K562 (cell line): ENCODE results near the gene STPG4. TPM values are rescaled to one million over a fixed set of nuclear protein-coding genes. Genes with fewer than 3 reads are reported as not detected.

Source experiments
- ATAC-seq: fragments of 200-7000 bp; cut with Tn5 transposase; 3 replicates; pipeline ENCODE4 v1.9.1; 2020; ENCODE audit warnings: moderate library complexity
- BruUV-seq: library from RNA; stranded (reverse); fragments of 400-500 nt; replicated peaks from 2 replicates; lab custom pipeline; 2021; lab: Mats Ljungman, UMichigan
- CTCF ChIA-PET: fragments of 300-600 bp; formaldehyde crosslinking; extraction: SDS; loops from one replicate; lab custom pipeline; 2021; ENCODE audit warnings: low intra/inter-chr PET ratio; lab: Yijun Ruan, JAX
- POLR2A ChIA-PET: fragments of 300-600, 350-650 bp; sonication (Branson Sonifier 250); formaldehyde crosslinking; extraction: SDS; loops from one replicate; lab custom pipeline; 2021; ENCODE audit warnings: antibody characterized with exemption, inconsistent platforms; lab: Yijun Ruan, JAX
- DNase-seq, 4 experiments: peaks; one replicate each; pipeline versions ENCODE4 v3.0.0 to v3.0.0-alpha.2; 2011 to 2018; ENCODE audit warnings: low spot score in 3 of 4, mixed read lengths in 3 of 4; ENCODE audit errors: extremely low read depth in 1 of 4
- FAIRE-seq: peaks from 2 replicates; lab custom pipeline; 2011; peaks lifted over from hg19 to GRCh38; lab: Jason Lieb, UNC
- H2AFZ ChIP-seq: 2 replicates; pipeline ENCODE4 v1.6.0; 2011; ENCODE audit warnings: low read depth, low read length, control low read depth, inconsistent platforms
- H3K27ac ChIP-seq: fragments of 200-600 bp; 3 replicates; pipeline ENCODE4 v1.8.0; 2011; ENCODE audit warnings: low read depth, mild to moderate bottlenecking, control low read depth, inconsistent platforms, low read length, moderate library complexity, mixed read lengths; ENCODE audit errors: extremely low read depth
- H3K27me3 ChIP-seq, 2 experiments: fragments of 300-600 bp in 1 of 2; 2 replicates in 1 of 2; 3 replicates in 1 of 2; pipeline versions ENCODE4 v1.6.0 to v1.8.0; 2011; ENCODE audit warnings: inconsistent platforms in 2 of 2, low read length in 2 of 2, mild to moderate bottlenecking in 1 of 2, mixed read lengths in 1 of 2, moderate library complexity in 1 of 2; ENCODE audit not compliant: control insufficient read depth in 2 of 2, insufficient read depth in 2 of 2
- H3K36me3 ChIP-seq: fragments of 300-600 bp; 3 replicates; pipeline ENCODE4 v1.8.0; 2011; ENCODE audit warnings: mild to moderate bottlenecking, low read length, inconsistent platforms; ENCODE audit not compliant: control insufficient read depth, insufficient read depth
- H3K4me1 ChIP-seq, 2 experiments: fragments of 200-600 bp in 1 of 2; replicated peaks in 1 of 2; 2 replicates in 1 of 2; 3 replicates in 1 of 2; pipeline versions ENCODE4 v1.5.1 to v1.8.0; 2011; ENCODE audit warnings: inconsistent platforms in 2 of 2, low read length in 2 of 2, mild to moderate bottlenecking in 1 of 2, mixed read lengths in 1 of 2, moderate library complexity in 1 of 2; ENCODE audit not compliant: control insufficient read depth in 2 of 2, insufficient read depth in 2 of 2
- H3K4me2 ChIP-seq: 2 replicates; pipeline ENCODE4 v1.6.1; 2011; ENCODE audit warnings: low read length, control low read depth, inconsistent platforms, mixed read lengths; ENCODE audit not compliant: insufficient read depth
- H3K4me3 ChIP-seq: fragments of 200-600 bp; sonication (generic), shearing (Covaris generic); 2 replicates; pipeline ENCODE4 v1.5.1; 2016; ENCODE audit warnings: control low read depth, inconsistent platforms
- H3K79me2 ChIP-seq: fragments of 200-600 bp; 3 replicates; pipeline ENCODE4 v1.8.0; 2011; ENCODE audit warnings: low read length, inconsistent platforms; ENCODE audit not compliant: control insufficient read depth, insufficient read depth
- H3K9ac ChIP-seq, 2 experiments: 2 replicates each; pipeline versions ENCODE4 v1.6.0 to v1.6.1; 2011; ENCODE audit warnings: low read depth in 2 of 2, low read length in 2 of 2, control low read depth in 1 of 2, inconsistent platforms in 1 of 2, mild to moderate bottlenecking in 1 of 2, mixed read lengths in 1 of 2; ENCODE audit not compliant: insufficient read depth in 1 of 2
- H3K9me1 ChIP-seq: one replicate; pipeline ENCODE4 v1.6.0; 2011; ENCODE audit warnings: inconsistent platforms, mild to moderate bottlenecking, low read length, moderate library complexity; ENCODE audit not compliant: control insufficient read depth, insufficient read depth
- H3K9me3 ChIP-seq: replicated peaks from 2 replicates; pipeline ENCODE4 v1.5.1; 2011; ENCODE audit warnings: low read depth, low read length, inconsistent platforms; ENCODE audit not compliant: control insufficient read depth, insufficient read depth
- H4K20me1 ChIP-seq: replicated peaks from 2 replicates; pipeline ENCODE4 v1.6.1; 2011; ENCODE audit warnings: low read length, inconsistent platforms, mixed read lengths; ENCODE audit not compliant: control insufficient read depth, insufficient read depth
- CBFA2T2 ChIP-seq: fragments of 450-650 bp; conservative IDR thresholded peaks from 2 replicates; pipeline ENCODE4 v1.6.1; 2017; ENCODE audit warnings: mild to moderate bottlenecking
- CHCHD3 ChIP-seq: fragments of 250-450 bp; sonication (Bioruptor Pico); IDR thresholded peaks from 2 replicates; pipeline ENCODE4 v2.1.2; 2022; ENCODE audit warnings: mild to moderate bottlenecking
- GATAD2B ChIP-seq: fragments of 450-650 bp; IDR thresholded peaks from 2 replicates; pipeline ENCODE4 v1.6.1; 2017; ENCODE audit warnings: mild to moderate bottlenecking, borderline replicate concordance
- GTF3C2 ChIP-seq: IDR thresholded peaks from 3 replicates; pipeline ENCODE4 v1.6.1; 2011; ENCODE audit warnings: borderline replicate concordance, mild to moderate bottlenecking, moderate library complexity; ENCODE audit not compliant: insufficient read length; ENCODE audit errors: extremely low read depth
- HNRNPLL ChIP-seq: fragments of 200-400 bp; formaldehyde crosslinking; IDR thresholded peaks from 2 replicates; pipeline ENCODE4 v1.6.1; 2017; ENCODE audit warnings: low read length, low read depth, mild to moderate bottlenecking; ENCODE audit not compliant: poor library complexity, severe bottlenecking
- MCM7 ChIP-seq, 2 experiments: fragments of 450-650 bp; IDR thresholded peaks; 2 replicates each; pipeline ENCODE4 v1.6.1; 2016 to 2018
- NFYB ChIP-seq: IDR thresholded peaks from 2 replicates; pipeline ENCODE4 v1.6.1; 2011; ENCODE audit warnings: mild to moderate bottlenecking, moderate library complexity; ENCODE audit not compliant: insufficient read length; ENCODE audit errors: extremely low read depth
- PTTG1 ChIP-seq: fragments of 450-650 bp; IDR thresholded peaks from 2 replicates; pipeline ENCODE4 v1.6.1; 2016; ENCODE audit warnings: low read depth, mild to moderate bottlenecking, missing genetic modification characterization, missing compliant biosample characterization
- RBM22 ChIP-seq: fragments of 200-400 bp; formaldehyde crosslinking; IDR thresholded peaks from 2 replicates; pipeline ENCODE4 v1.6.1; 2018; ENCODE audit warnings: low read length, low read depth; ENCODE audit not compliant: poor library complexity, severe bottlenecking
- ZNF165 ChIP-seq: fragments of 250-450 bp; sonication (Bioruptor Pico); IDR thresholded peaks from 2 replicates; pipeline ENCODE4 v1.4.0; 2020; ENCODE audit warnings: borderline replicate concordance
- ZNF197 ChIP-seq: fragments of 200-800 bp; sonication (Bioruptor generic); IDR thresholded peaks from 2 replicates; pipeline ENCODE4 v1.6.1; 2016; ENCODE audit warnings: low read depth, missing genetic modification characterization, missing compliant biosample characterization
- ZNF324 ChIP-seq: fragments of 250-450 bp; sonication (Bioruptor Pico); IDR thresholded peaks from 2 replicates; pipeline ENCODE4 v1.4.0; 2020; ENCODE audit warnings: mild to moderate bottlenecking
- ZNF444 ChIP-seq: fragments of 250-450 bp; sonication (Bioruptor Pico); IDR thresholded peaks from 2 replicates; pipeline ENCODE4 v1.4.0; 2020; ENCODE audit warnings: mild to moderate bottlenecking, moderate library complexity
- ZNF518B ChIP-seq: fragments of 250-450 bp; sonication (Bioruptor Pico); IDR thresholded peaks from 2 replicates; pipeline ENCODE4 v1.5.0; 2021; ENCODE audit warnings: mild to moderate bottlenecking, moderate library complexity
- ZNF583 ChIP-seq: fragments of 250-450 bp; sonication (Bioruptor Pico); IDR thresholded peaks from 2 replicates; pipeline ENCODE4 v1.4.0; 2020
- WGBS: fragments of 100-300 bp; shearing (Covaris generic); methylation state at CpG from one replicate; pipeline ENCODE4 v1.1.6; 2016; ENCODE audit warnings: low coverage, mixed read lengths; ENCODE audit not compliant: insufficient coverage; ENCODE audit errors: missing lambda C conversion rate; 5-methylcytosine and 5-hydroxymethylcytosine counted together
- in situ Hi-C: fragments of 300-500 bp; cut with MboI; formaldehyde crosslinking; loops from 4 replicates; pipeline ENCODE4 v1.15.0; 2018; ENCODE audit warnings: inconsistent platforms, mixed read lengths
- intact Hi-C: fragments of 100-400 bp; cut with micrococcal nuclease; formaldehyde crosslinking; loops from 2 replicates; pipeline ENCODE4 v1.14.2; 2022
- polyA plus RNA-seq, 8 experiments: library from polyadenylated mRNA; depleted of rRNA in 4 of 8; stranded (reverse) in 5 of 8; unstranded in 3 of 8; fragments of >200 nt; fragmentation: Nextera tagmentation in 2 of 8; fragmentation: Illumina TruSeq in 1 of 8; extraction: Ambion mirVana in 2 of 8; extraction: Trizol in 1 of 8; gene quantifications; 2 replicates each; pipeline versions ENCODE4 v1.2.1 to v1.2.3, GENCODE V29; 2011 to 2014; ENCODE audit warnings: inconsistent platforms in 1 of 8, missing spikeins in 1 of 8
- total RNA-seq, 7 experiments: library from RNA; depleted of rRNA in 6 of 7; stranded (reverse); fragments of >200 nt in 6 of 7; fragmentation: Illumina TruSeq in 2 of 7; extraction: Trizol in 2 of 7; gene quantifications; 2 replicates each; pipeline versions ENCODE4 v1.2.1 to v1.2.3, GENCODE V29; 2011 to 2021; ENCODE audit warnings: low replicate concordance in 1 of 7

The STPG4 gene
- total and polyA plus RNA-seq, 9 of the 15 experiments (the other 6 are each of a cell fraction or from before 2014, with no cell fraction given) = 0.10 to 0.68 (median 0.22) TPM; not detected in 6

- DNase-seq (no peak), FAIRE-seq (no peak), ATAC-seq (no peak)
- Histone ChIP-seq H3K9me3 (no peaks in the 10 kb centered on the region), H3K79me2 (no peaks in the 10 kb centered on the region), H3K4me1 (no peaks in the 10 kb centered on the region; a peak in 1 of 5 replicates), H3K27me3 (no peaks in the 10 kb centered on the region), H3K9me1 (no peaks in the 10 kb centered on the region), H4K20me1 (no peaks in the 10 kb centered on the region), H3K4me2 (no peak overlapping the region), H3K9ac (no peak overlapping the region), H2AFZ (no peak overlapping the region), H3K4me3 (no peak overlapping the region), H3K36me3 (no peaks in the 10 kb centered on the region), H3K27ac (no peak overlapping the region)
- no TSS peak for BruUV-seq
- ChIA-PET CTCF (interaction anchor here (0.7 kb wide), 1 partner anchor 145 kb away, joined by 3 read pairs; no protein-coding TSS in a partner anchor), POLR2A (no interaction called here)
- intact Hi-C loops = no loop called here
- 30% methylated on average over 4 of the region's 4 CpGs for WGBS
- in situ Hi-C loops = no loop called here
- no peak for TF ChIP-seq CHCHD3 (CRISPR knock-in tag)
- no peak for TF ChIP-seq PTTG1
- no peak for TF ChIP-seq RBM22
- TF ChIP-seq ZNF165 = no peak
- no peak for TF ChIP-seq NFYB
- no peak for TF ChIP-seq GATAD2B
- TF ChIP-seq CBFA2T2 = no peak
- TF ChIP-seq HNRNPLL = no peak
- TF ChIP-seq ZNF444 (CRISPR knock-in tag) = no peak
- TF ChIP-seq GTF3C2 = no peak
- no peak for TF ChIP-seq ZNF518B (CRISPR knock-in tag)
- TF ChIP-seq MCM7 (IDR thresholded peaks at IDR 0.05) = no peak
- TF ChIP-seq ZNF324 = no peak
- no peak for TF ChIP-seq ZNF583 (CRISPR knock-in tag)
- no peak for TF ChIP-seq ZNF197
Observed at GRCh38 chr2:47096451-47096850, 58.7 kb downstream of the STPG4 start.
